Sigmoid colon (tissue), 7 donors: ENCODE results near the gene MTUS2. TPM values are rescaled to one million over a fixed set of nuclear protein-coding genes. Genes with fewer than 3 reads are reported as not detected.

Experiments
- DNase-seq: peaks from one replicate; pipeline ENCODE4 v3.0.0-alpha.2; 2019
- H3K27ac ChIP-seq, 4 donors: fragments of 200-600 bp; sonication (generic); one replicate each; pipeline ENCODE4 v1.5.1; 2016 to 2019; ENCODE audit warnings: mild to moderate bottlenecking in 1 of 4
- H3K27me3 ChIP-seq, 3 donors: fragments of 200-600 bp; sonication (generic); one replicate each; pipeline ENCODE4 v1.5.1; 2019; ENCODE audit warnings: mild to moderate bottlenecking in 1 of 3
- H3K36me3 ChIP-seq, 4 donors: fragments of 200-600 bp; sonication (generic); one replicate each; pipeline ENCODE4 v1.5.1; 2016 to 2019
- H3K4me1 ChIP-seq, 4 donors: fragments of 200-600 bp; sonication (generic); one replicate each; pipeline ENCODE4 v1.5.1; 2017 to 2019
- H3K4me3 ChIP-seq, 4 donors: fragments of 200-600 bp; sonication (generic); one replicate each; pipeline ENCODE4 v1.5.1; 2017 to 2019; ENCODE audit warnings: mild to moderate bottlenecking in 2 of 4, moderate library complexity in 1 of 4
- H3K9me3 ChIP-seq, 4 donors: fragments of 200-600 bp in 3 of 4; sonication (generic) in 3 of 4; one replicate each; pipeline versions ENCODE4 v1.5.1 to v1.6.1; 2013 to 2019
- EP300 ChIP-seq, 4 donors: sonication (generic); formaldehyde crosslinking; IDR thresholded peaks; one replicate each; pipeline ENCODE4 v1.6.1; 2017; ENCODE audit warnings: antibody characterized with exemption in 4 of 4
- POLR2A ChIP-seq, 2 donors: fragments of 450-650 bp; IDR thresholded peaks; one replicate each; pipeline ENCODE4 v1.6.1; 2016; ENCODE audit warnings: antibody characterized with exemption in 2 of 2, mild to moderate bottlenecking in 2 of 2, moderate library complexity in 2 of 2
- POLR2AphosphoS5 ChIP-seq, 4 donors: sonication (generic); formaldehyde crosslinking; IDR thresholded peaks; one replicate each; pipeline ENCODE4 v1.6.1; 2017; ENCODE audit warnings: antibody characterized with exemption in 4 of 4
- WGBS, 2 donors: extraction: QIAGEN DNeasy Blood & Tissue Kit; methylation state at CpG; one replicate each; pipeline ENCODE4 v1.1.7; 2013; 5-methylcytosine and 5-hydroxymethylcytosine counted together
- intact Hi-C: fragments of 100-400 bp; cut with DNase I; formaldehyde crosslinking; loops from one replicate; pipeline ENCODE4 v1.15.1; 2023
- polyA plus RNA-seq, 3 donors: library from polyadenylated mRNA; stranded (reverse); fragments of 200-250 nt; gene quantifications; one replicate each; pipeline ENCODE4 v1.2.3, GENCODE V29; 2013
- total RNA-seq, 4 donors: library from RNA; depleted of rRNA; stranded (reverse); fragments of >200 nt; gene quantifications; one replicate each; pipeline ENCODE4 v1.1.0, GENCODE V29; 2016
- TF ChIP-seq, protein P1 (sequence below), 4 experiments: fragments of 450-650 bp in 3 of 4; fragments of 200-600 bp in 1 of 4; IDR thresholded peaks; one replicate each; pipeline ENCODE4 v1.5.1; 2016 to 2019; ENCODE audit warnings: antibody characterized with exemption in 4 of 4, mild to moderate bottlenecking in 3 of 4, moderate library complexity in 2 of 4
- donor health status: healthy with polysubstance abuse.
- donor health status: Bipolar disorder and iron deficiency.
- donor health status: healthy.

The MTUS2 gene
- total and polyA plus RNA-seq, 7 donors = 0.23 to 2.2 (median 0.85) TPM; not detected in 1

DNA sequence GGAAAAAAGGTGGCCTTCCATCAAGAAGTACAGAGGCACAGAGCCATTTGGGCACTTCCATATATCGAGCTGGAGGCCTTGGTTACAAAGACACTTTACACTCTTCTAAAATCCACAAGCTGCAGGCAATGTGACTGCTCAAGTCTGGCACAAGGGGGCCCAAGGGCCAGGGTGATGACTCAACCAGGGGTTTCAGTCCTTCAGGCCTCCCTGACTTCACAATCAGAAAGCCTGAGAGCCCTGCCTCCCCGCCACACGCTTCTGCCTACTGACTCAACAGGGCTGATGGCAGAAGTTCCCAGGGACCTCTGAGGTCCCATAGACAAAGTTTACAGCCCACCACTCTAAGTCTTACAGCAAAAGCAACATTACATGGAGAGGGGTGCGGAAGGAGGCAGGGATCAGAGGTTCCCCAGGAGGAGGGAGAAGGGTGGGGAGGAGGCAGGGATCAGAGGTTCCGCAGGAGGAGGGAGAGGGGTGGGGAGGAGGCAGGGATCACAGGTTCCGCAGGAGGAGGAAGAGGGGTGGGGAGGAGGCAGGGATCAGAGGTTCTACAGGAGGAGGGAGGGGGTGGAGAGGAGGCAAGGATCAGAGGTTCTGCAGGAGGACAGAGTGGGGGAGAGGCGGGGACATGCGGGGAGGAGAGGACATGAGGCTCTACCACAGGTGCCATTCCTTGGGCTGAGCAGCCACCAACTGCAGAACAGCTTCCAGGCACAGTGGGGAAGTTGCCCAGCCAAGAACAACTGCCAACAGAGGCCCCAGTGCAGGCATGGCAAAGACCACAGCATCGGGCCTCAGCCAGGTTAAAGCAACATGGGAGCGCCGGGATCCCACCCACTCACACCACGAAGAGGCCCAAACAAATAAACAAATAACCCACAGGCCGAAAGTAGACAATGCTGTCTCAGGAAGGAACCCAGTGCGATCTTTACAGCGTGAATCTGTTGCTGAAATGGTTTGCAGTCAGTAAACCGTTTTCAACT, 723.4 kb downstream of the MTUS2 start:
- H3K4me1 ChIP-seq = peaks cover 0 to 30% (median 19%) of the 10 kb centered on the region in 4 donors
- H3K9me3 ChIP-seq = no peaks in the 10 kb centered on the region
- TF ChIP-seq EP300 (IDR thresholded peaks at IDR 0.05) = no peak
- TF ChIP-seq, protein P1, sequence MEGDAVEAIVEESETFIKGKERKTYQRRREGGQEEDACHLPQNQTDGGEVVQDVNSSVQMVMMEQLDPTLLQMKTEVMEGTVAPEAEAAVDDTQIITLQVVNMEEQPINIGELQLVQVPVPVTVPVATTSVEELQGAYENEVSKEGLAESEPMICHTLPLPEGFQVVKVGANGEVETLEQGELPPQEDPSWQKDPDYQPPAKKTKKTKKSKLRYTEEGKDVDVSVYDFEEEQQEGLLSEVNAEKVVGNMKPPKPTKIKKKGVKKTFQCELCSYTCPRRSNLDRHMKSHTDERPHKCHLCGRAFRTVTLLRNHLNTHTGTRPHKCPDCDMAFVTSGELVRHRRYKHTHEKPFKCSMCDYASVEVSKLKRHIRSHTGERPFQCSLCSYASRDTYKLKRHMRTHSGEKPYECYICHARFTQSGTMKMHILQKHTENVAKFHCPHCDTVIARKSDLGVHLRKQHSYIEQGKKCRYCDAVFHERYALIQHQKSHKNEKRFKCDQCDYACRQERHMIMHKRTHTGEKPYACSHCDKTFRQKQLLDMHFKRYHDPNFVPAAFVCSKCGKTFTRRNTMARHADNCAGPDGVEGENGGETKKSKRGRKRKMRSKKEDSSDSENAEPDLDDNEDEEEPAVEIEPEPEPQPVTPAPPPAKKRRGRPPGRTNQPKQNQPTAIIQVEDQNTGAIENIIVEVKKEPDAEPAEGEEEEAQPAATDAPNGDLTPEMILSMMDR (IDR thresholded peaks at IDR 0.05) = no peak
- intact Hi-C loops = no loop called here
- no peaks in the 10 kb centered on the region for H3K36me3 ChIP-seq
- H3K27me3 ChIP-seq = no peaks in the 10 kb centered on the region
- no peak for DNase-seq
- WGBS, 2 donors = 79 to 89% methylated on average over 16 of the region's 16 CpGs
- no peak overlapping the region for H3K27ac ChIP-seq
- no peak overlapping the region for H3K4me3 ChIP-seq

DNA sequence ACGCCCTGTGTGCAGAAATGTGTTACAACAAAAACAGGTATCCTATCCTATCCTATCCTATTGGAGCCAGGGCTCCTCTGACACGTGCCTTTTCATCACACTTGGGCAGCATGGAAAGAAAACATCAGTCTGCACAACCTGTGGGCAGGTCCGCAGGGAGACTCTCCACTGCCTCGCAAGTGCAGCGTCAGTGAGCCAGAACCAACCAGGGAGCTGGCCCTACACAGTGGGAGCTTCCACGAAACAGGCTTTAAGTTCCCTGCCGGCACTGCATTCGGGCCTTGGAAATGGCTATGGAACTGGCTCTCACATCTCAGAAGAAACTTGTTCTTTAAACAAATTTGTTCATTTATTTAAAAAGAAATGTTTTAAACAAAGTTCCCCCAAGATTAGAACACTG, 725.8 kb downstream of the MTUS2 start:
- TF ChIP-seq EP300 (IDR thresholded peaks at IDR 0.05) (no peak), POLR2A (IDR thresholded peaks at IDR 0.05) (no peak)
- Histone ChIP-seq H3K27ac (no peak overlapping the region), H3K36me3 (peaks cover 0 to 19% (median 8%) of the 10 kb centered on the region in 4 donors), H3K9me3 (no peaks in the 10 kb centered on the region), H3K4me1 (peaks cover 0 to 8% (median 0%) of the 10 kb centered on the region in 4 donors), H3K27me3 (no peaks in the 10 kb centered on the region), H3K4me3 (no peak overlapping the region)
- 94 to 95% methylated on average over 8 of the region's 8 CpGs for WGBS, 2 donors
- no peak for DNase-seq
- intact Hi-C loops = no loop called here

DNA sequence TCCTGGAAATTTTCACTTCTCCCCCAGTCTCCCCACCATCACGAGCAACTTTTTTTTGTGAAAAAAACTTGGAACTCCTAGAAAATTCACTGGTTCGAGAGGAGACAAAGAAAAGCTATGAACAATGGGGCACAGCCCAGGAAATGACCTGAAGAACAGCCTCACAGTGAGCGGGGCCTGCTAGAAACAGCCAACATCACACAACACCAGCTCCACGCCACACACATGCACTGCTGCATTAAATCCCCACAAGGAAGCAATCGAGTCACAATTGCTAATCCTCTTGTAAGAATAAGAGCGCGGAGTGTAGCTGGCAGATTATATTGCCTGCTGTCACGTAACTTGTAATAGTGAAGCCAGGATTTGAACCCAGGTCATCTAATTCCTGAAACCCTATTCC, 726.5 kb downstream of the MTUS2 start:
- Histone ChIP-seq H3K36me3 (peaks cover 0 to 25% (median 8%) of the 10 kb centered on the region in 4 donors), H3K27me3 (no peaks in the 10 kb centered on the region), H3K9me3 (no peaks in the 10 kb centered on the region), H3K4me3 (no peak overlapping the region), H3K4me1 (peaks cover 0 to 8% (median 0%) of the 10 kb centered on the region in 4 donors), H3K27ac (no peak overlapping the region)
- TF ChIP-seq, protein P1 (IDR thresholded peaks at IDR 0.05) = no peak
- no peak for TF ChIP-seq POLR2A (IDR thresholded peaks at IDR 0.05)
- no peak for TF ChIP-seq EP300 (IDR thresholded peaks at IDR 0.05)
- TF ChIP-seq POLR2AphosphoS5 (IDR thresholded peaks at IDR 0.05) = no peak
- DNase-seq = no peak
- intact Hi-C loops = no loop called here
- 93% methylated on average over 8 of the region's 8 CpGs for WGBS, 2 donors

GRCh38 chr13:29547153-29547552, 727.0 kb downstream of the MTUS2 start:
- peaks cover 0 to 30% (median 8%) of the 10 kb centered on the region in 4 donors for H3K36me3 ChIP-seq

DNA sequence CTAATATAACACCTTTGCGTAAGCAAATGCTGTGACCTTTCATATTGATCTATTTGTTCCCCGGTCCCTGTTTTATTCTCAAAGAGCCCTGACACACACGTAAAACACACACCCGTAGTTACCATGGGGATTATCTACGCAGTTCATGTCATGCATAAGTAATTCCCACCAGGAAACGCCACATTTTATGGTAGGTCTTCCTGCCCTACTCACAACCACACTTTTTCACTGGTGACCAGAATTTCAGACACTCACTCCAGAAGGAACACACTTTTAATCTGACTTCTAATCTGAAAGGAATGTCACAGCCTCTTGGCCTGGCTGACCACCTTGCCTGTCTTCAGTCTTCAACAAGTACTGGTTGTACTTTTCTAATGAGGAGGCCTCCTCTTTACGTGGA, 728.6 kb downstream of the MTUS2 start:
- H3K36me3 ChIP-seq = peaks cover 6 to 45% (median 11%) of the 10 kb centered on the region in 4 donors
- no peak overlapping the region for H3K4me3 ChIP-seq
- no peak overlapping the region for H3K27ac ChIP-seq
- peaks cover 0 to 8% (median 0%) of the 10 kb centered on the region in 4 donors for H3K4me1 ChIP-seq
- no peaks in the 10 kb centered on the region for H3K27me3 ChIP-seq
- no peaks in the 10 kb centered on the region for H3K9me3 ChIP-seq
- TF ChIP-seq POLR2AphosphoS5 (IDR thresholded peaks at IDR 0.05) = no peak
- TF ChIP-seq, protein P1 (IDR thresholded peaks at IDR 0.05) = no peak
- no peak for TF ChIP-seq POLR2A (IDR thresholded peaks at IDR 0.05)
- TF ChIP-seq EP300 (IDR thresholded peaks at IDR 0.05) = no peak
- WGBS, 2 donors = 28 to 73% methylated on average over 7 of the region's 7 CpGs
- intact Hi-C loops = no loop called here
- DNase-seq = no peak

More at GRCh38 chr13:29547153-29547552, 727.0 kb downstream of the MTUS2 start:
- intact Hi-C loops = no loop called here
- H3K4me3 ChIP-seq = no peak overlapping the region
- no peaks in the 10 kb centered on the region for H3K9me3 ChIP-seq
- DNase-seq = no peak
- TF ChIP-seq, protein P1 (IDR thresholded peaks at IDR 0.05) = no peak
- TF ChIP-seq EP300 (IDR thresholded peaks at IDR 0.05) (no peak), POLR2A (IDR thresholded peaks at IDR 0.05) (no peak), POLR2AphosphoS5 (IDR thresholded peaks at IDR 0.05) (no peak)
- H3K27ac ChIP-seq = no peak overlapping the region
- peaks cover 0 to 8% (median 0%) of the 10 kb centered on the region in 4 donors for H3K4me1 ChIP-seq
- 75 to 90% methylated on average over 7 of the region's 7 CpGs for WGBS, 2 donors
- no peaks in the 10 kb centered on the region for H3K27me3 ChIP-seq
